ENCODE results near the gene C9orf85.
"Not testable (repeated sequence)": the region's sequence is repeated elsewhere in the genome, so short reads cannot be mapped to it uniquely, and the experiment has no call there.

The C9orf85 gene, protein sequence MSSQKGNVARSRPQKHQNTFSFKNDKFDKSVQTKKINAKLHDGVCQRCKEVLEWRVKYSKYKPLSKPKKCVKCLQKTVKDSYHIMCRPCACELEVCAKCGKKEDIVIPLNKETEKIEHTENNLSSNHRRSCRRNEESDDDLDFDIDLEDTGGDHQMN

GRCh38 chr9:71911061-71911907 is at the start of gene C9orf85, which contains the start of gene ABHD17B:
Gene C9orf85 (plus strand): TSS chr9:71911639. CDS start chr9:71911735, 96 bp downstream.
Gene ABHD17B (minus strand): TSS chr9:71911193. CDS start chr9:71875080, 36,113 bp downstream.
- peak; percentile 100 for DNase-seq

DNA sequence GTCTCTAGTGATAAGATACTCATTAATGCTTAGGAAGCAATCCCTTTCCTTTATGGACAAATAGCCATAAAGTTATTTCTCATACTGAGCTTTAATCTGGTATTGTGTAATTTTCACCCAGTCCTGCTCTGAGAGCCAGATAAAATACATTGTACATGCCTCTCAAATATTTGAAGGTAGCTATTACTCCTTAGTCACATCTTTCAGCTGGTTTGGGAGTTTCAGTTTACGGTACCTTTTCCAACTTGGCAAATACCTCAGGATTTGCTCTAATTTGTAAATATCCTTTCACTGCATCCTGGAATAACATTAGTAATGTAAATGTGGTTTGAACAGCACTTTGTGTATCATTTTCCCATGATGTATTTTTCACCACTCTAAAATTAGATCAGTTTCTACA is 47.8 kb upstream of the C9orf85 start:
- no peak for DNase-seq

DNA sequence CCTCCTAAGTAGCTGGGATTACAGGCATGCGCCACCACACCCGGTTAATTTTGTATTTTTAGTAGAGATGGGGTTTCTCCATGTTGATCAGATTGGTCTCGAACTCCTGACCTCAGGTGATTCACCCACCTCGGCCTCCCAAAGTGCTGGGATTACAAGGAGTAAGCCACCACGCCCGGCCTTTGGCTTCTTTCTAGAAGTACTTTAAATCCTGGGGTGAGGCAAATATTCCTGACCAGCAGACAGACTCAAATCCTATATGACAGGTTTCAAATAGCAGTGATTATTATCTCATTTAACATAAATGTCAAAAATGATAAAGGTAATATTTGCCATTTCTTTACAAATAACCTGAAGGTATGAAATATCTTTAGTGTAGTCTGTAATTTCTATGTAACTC is 36.1 kb upstream of the C9orf85 start:
- no peak for DNase-seq

- no peak for DNase-seq
Measured at GRCh38 chr9:71876106-71876505, 35.3 kb upstream of the C9orf85 start.

DNA sequence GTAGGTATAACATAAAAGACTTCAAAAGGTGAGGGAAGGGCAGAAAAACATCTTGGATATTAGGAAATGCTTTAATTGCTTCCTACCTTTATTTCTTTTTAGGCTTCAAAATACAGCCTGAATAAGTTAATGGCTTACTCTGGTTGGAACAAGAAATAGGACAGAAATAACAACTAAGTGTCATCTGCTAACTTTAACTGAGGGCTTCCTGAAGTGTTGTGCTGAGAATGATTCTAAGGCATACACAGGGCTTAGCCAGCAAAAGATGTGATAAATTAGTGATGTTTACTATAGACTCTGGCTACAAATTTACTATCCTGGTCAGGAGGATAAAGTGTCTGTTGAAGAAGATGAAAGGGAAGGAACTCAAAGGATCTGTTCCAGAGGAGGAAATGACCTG is 34.6 kb upstream of the C9orf85 start:
- DNase-seq, result no peak

DNA sequence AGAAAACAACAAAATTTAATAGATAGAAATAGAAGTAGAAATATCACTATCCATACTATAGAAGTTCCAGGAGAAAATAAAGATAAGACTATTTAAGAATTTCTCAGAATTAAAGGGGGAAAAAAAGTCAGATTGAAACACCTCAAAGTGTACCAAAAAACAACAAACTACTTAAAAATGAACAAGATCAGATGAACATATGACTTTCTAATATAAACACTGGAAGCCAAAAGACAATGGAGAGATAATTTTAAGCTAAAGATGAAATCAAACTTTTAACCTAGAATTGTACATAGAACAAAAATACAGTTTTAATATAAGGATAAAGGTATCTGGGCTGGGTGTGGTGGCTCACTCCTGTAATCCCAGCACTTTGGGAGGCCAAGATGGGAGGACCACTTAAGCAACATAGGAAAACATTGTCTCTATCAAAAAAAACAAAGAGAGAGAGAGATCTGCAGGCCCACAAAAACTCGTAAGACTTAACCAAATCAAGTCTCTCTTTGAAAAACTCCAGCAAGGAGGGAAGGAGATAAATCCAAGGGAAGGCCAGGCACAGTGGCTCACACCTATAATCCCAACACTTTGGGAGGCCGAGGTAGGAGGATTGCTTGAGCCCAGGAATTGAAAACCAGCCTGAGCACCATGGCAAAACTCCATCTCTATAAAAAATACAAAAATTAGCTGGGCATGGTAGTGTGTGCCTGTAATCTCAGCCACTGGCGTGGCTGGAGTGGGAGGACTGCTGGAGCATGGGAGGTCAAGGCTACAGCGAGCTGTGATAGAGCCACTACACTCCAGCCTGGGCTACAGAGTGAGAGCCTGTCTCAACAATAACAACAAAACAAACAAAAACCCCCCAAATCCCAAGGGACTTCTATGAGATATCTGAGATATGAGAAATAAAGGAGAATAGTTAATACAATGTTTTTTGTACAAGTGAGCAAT is 32.8 kb upstream of the C9orf85 start:
- no peak for DNase-seq

DNA sequence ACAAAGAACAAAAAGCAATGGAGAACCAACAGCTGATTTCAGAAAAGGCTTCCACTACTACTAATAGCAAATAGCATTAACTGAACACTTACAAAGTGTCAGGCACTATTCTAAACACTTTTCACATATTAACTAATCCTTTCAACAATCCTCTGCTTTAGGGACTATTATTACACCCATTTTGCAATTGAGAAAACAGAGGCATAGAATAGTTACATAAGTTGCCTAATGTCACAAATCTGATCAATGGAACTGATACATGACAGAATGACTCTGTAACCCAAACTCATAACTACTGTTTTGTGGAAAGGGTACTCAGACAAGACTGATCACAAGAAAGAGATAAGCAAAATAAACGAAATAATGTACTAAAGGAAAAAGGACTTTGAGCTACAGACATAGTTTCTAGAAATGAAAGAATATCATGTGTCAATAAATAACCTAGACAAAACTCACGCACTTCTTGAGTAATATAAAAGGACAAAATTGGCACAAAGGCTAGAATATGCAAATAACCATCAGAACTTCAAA is 31.7 kb upstream of the C9orf85 start:
- no peak for DNase-seq

DNA sequence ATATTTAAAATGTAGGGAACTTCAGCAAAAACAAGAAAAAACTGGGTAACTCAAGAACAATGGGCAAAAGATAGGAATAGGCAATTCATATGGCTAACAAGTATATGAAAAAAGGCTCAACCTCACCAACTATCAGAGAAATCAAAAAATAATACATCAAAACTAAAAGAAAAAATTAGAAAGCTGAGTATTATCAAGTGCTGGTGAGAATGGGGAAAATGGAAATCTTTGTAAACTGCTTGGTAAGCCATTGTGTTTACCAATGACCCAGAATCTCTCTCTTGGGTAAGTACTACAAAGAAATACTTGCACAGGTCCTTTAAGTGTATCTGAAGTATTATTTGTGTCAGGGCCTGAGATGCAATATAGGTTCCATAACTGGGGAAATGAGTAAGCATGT is 27.4 kb upstream of the C9orf85 start:
- DNase-seq, result no peak

GRCh38 chr9:71885467-71885866 is 26.0 kb upstream of the C9orf85 start:
- no peak for DNase-seq

DNA sequence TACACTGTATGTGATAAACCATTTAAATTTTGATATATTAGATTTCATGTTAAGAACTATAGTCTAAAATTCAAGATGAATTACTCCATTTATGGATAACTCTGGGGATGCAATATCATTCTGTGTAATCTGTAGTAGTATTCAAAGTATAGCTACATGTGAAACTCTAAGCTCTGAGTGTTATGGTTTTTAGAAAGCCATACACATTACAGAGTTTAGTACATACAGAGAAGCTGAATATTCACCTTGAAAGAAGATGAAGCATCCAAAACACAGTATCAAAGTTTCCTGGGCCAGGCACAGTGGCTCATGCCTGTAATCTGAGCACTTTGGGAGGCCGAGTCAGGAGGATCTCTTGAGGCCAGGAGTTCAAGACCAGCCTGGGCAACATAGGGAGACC is 25.4 kb upstream of the C9orf85 start:
- no peak for DNase-seq

- DNase-seq, result no peak
Measured at GRCh38 chr9:71886541-71886940, 24.9 kb upstream of the C9orf85 start.

DNA sequence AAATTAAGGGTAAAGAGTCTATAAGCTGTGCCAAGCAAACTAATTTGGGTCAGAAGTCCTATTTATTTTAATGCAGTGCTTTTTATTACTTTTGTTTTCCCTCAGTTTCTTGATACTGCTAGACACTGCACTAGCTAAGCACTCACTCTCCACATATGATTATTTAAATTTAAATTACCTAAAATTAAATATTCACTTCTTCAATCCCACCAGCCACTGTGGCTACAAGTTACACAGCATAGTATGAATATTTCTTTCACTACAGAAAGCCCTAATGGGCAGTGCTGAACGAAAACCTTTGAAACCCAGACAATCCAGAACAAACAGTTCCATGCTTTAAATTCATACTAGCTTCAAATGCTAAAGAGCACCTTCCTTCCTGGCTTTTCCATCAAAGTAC is 24.1 kb upstream of the C9orf85 start:
- no peak for DNase-seq

DNA sequence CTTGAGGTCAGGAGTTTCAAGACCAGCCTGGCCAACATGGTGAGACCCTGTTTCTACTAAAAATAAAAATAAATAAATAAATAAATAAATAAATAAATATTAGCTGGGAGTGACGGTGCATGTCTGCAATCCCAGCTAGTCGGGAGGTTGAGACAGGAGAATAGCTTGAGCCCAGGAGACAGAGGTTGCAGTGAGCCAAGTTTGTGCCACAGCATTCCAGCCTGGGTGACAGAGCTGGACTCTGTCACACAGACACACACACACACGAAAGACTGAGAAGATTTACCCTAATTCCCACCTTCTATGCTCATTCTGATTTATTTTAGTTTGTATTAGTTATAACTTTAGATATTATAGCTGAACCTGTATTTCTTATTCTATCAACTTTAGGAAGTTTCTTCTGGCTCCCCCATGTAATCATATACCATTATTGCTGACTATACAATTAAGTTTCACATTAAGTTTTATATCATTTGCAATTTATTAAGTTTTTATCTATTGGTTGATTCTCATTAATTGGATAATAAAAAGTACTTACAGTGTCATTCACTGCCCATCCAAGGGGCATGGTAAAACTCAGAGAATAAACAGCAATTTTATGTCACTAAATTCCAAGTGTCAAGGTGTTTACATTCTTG is 21.3 kb upstream of the C9orf85 start:
- no peak for DNase-seq

GRCh38 chr9:71891557-71892189 is 19.8 kb upstream of the C9orf85 start:
- DNase-seq, result no peak

- peak; percentile 76 for DNase-seq
Measured at GRCh38 chr9:71895117-71895516, 16.3 kb upstream of the C9orf85 start.

GRCh38 chr9:71895955-71896354 is 15.5 kb upstream of the C9orf85 start:
- DNase-seq, result no peak

DNA sequence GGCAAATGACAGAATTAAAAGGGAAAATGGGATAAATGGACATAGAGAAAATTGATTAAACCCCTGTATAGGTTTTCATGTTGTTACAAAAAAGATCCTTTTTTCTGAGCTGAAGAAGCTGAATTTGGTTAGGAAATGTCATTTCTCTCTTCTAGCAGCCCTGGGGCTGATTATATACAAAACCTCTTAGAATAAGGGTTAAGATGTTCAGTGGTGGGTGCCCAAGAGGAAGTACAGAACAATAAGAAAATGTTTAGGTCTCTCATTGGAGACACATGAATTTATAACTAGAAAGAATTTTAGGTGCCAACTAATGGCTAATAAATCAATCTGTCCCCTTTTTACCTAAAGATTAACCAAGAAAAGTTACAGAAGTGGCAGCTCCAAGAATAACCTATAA is 14.7 kb upstream of the C9orf85 start:
- peak; percentile 58 for DNase-seq

DNA sequence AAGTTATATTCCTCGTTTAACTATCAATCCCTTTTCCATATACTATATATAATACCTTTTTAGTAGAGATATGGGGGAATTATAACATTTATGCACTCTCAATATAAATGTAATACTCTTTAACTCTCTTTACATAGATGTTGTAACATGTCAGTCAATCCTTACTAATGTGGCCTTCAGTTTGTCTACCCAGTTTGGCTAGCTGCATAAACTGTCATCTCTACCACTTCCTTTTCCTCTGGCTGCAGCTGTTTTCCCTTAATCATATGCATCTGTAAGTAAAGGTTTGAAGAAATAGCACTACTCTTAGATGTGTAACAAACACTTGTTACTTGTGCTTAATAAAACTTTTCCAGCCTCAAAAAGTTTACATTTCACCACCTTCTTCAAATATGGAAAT is 13.9 kb upstream of the C9orf85 start:
- peak; percentile 91 for DNase-seq

GRCh38 chr9:71898756-71899155 is 12.7 kb upstream of the C9orf85 start:
- not testable (repeated sequence) for DNase-seq

- no peak for DNase-seq
Measured at GRCh38 chr9:71901695-71902597, 9.5 kb upstream of the C9orf85 start.

- no peak for DNase-seq
Measured at GRCh38 chr9:71904076-71904475, 7.4 kb upstream of the C9orf85 start.
